DND-41 (cell line): ENCODE measurements around the gene B4GALT4.

Source experiments
- ATAC-seq: fragments of 200-7000 bp; cut with Tn5 transposase; 3 replicates; pipeline ENCODE4 v1.9.1; 2021; ENCODE audit warnings: low read depth; ENCODE audit not compliant: insufficient read depth
- DNase-seq: peaks from one replicate; pipeline ENCODE4 v3.0.0-alpha.2; 2020
- H2AFZ ChIP-seq: 2 replicates; pipeline ENCODE4 v1.6.0; 2012; ENCODE audit warnings: low read depth, low read length
- H3K27ac ChIP-seq: 2 replicates; pipeline ENCODE4 v1.5.1; 2012; ENCODE audit warnings: low read length, inconsistent platforms
- H3K27me3 ChIP-seq: fragments of 200-600 bp; sonication (generic); 2 replicates; pipeline ENCODE4 v1.6.0; 2012; ENCODE audit warnings: low read length, mild to moderate bottlenecking, inconsistent platforms; ENCODE audit not compliant: insufficient read depth, poor library complexity
- H3K36me3 ChIP-seq: 2 replicates; pipeline ENCODE4 v1.5.1; 2012; ENCODE audit warnings: low read length, inconsistent platforms; ENCODE audit not compliant: insufficient read depth
- H3K4me1 ChIP-seq: 2 replicates; pipeline ENCODE4 v1.5.1; 2012; ENCODE audit warnings: mild to moderate bottlenecking, low read length; ENCODE audit not compliant: insufficient read depth
- H3K4me2 ChIP-seq: 2 replicates; pipeline ENCODE4 v1.6.0; 2012; ENCODE audit warnings: mild to moderate bottlenecking, moderate library complexity, low read length, inconsistent platforms; ENCODE audit not compliant: insufficient read depth
- H3K4me3 ChIP-seq, 2 experiments: fragments of 200-600 bp in 1 of 2; shearing (Covaris generic) in 1 of 2; 2 replicates each; pipeline ENCODE4 v1.5.1; 2012 to 2016; ENCODE audit warnings: inconsistent platforms in 2 of 2, low read length in 2 of 2, mild to moderate bottlenecking in 2 of 2, low read depth in 1 of 2, moderate library complexity in 1 of 2
- H3K79me2 ChIP-seq: 2 replicates; pipeline ENCODE4 v1.6.0; 2012; ENCODE audit warnings: low read length, inconsistent platforms; ENCODE audit not compliant: insufficient read depth
- H3K9ac ChIP-seq: 2 replicates; pipeline ENCODE4 v1.6.0; 2012; ENCODE audit warnings: low read depth, mild to moderate bottlenecking, inconsistent platforms, low read length, moderate library complexity
- H3K9me3 ChIP-seq: 2 replicates; pipeline ENCODE4 v1.5.1; 2012; ENCODE audit warnings: low read length, moderate library complexity, mild to moderate bottlenecking, inconsistent platforms; ENCODE audit not compliant: insufficient read depth, severe bottlenecking
- H4K20me1 ChIP-seq: 2 replicates; pipeline ENCODE4 v1.6.0; 2012; ENCODE audit warnings: low read length; ENCODE audit not compliant: insufficient read depth
- EZH2 ChIP-seq: IDR thresholded peaks from 3 replicates; pipeline ENCODE4 v1.6.1; 2012; ENCODE audit warnings: borderline replicate concordance, low read depth, mild to moderate bottlenecking, moderate library complexity, low read length, inconsistent platforms; ENCODE audit not compliant: severe bottlenecking
- TF ChIP-seq, protein P1 (sequence below): IDR thresholded peaks from 2 replicates; pipeline ENCODE4 v1.5.1; 2012; ENCODE audit warnings: borderline replicate concordance, low read length, moderate library complexity, mild to moderate bottlenecking; ENCODE audit not compliant: poor library complexity, severe bottlenecking; ENCODE audit errors: extremely low read depth

B4GALT4 gene

DNA sequence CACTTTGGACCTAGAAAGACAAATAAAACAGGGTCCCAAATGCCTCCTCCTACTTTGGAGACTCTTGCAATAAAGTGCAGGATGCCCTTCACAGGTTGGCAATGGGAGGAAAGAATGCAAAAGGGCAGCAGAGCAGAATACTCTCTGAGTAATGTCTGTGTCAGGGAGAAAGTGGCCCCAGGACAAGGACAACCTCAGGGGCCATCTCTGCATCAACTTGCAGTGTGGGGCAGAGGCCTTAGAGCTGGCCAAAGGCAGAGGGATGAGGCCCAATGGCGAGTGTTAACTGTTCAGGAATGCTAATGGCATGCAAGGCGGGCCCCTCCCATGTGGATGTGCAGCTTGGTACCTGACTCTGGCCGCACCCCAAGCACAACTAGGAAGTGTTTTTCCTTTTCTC, 58.9 kb downstream of the B4GALT4 start:
- ATAC-seq: no peak
- no peaks in the 10 kb centered on the region for H3K79me2 ChIP-seq
- H3K4me1 ChIP-seq: no peaks in the 10 kb centered on the region
- no peaks in the 10 kb centered on the region for H3K36me3 ChIP-seq
- H3K9ac ChIP-seq: no peak overlapping the region
- DNase-seq: no peak
- H3K27me3 ChIP-seq: no peaks in the 10 kb centered on the region
- H3K9me3 ChIP-seq: no peaks in the 10 kb centered on the region
- no peak overlapping the region for H2AFZ ChIP-seq
- H4K20me1 ChIP-seq: no peaks in the 10 kb centered on the region
- H3K27ac ChIP-seq: no peak overlapping the region
- no peak overlapping the region for H3K4me2 ChIP-seq
- TF ChIP-seq, protein P1, sequence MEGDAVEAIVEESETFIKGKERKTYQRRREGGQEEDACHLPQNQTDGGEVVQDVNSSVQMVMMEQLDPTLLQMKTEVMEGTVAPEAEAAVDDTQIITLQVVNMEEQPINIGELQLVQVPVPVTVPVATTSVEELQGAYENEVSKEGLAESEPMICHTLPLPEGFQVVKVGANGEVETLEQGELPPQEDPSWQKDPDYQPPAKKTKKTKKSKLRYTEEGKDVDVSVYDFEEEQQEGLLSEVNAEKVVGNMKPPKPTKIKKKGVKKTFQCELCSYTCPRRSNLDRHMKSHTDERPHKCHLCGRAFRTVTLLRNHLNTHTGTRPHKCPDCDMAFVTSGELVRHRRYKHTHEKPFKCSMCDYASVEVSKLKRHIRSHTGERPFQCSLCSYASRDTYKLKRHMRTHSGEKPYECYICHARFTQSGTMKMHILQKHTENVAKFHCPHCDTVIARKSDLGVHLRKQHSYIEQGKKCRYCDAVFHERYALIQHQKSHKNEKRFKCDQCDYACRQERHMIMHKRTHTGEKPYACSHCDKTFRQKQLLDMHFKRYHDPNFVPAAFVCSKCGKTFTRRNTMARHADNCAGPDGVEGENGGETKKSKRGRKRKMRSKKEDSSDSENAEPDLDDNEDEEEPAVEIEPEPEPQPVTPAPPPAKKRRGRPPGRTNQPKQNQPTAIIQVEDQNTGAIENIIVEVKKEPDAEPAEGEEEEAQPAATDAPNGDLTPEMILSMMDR: no peak
- no peak for TF ChIP-seq EZH2
- H3K4me3 ChIP-seq: no peak overlapping the region

DNA sequence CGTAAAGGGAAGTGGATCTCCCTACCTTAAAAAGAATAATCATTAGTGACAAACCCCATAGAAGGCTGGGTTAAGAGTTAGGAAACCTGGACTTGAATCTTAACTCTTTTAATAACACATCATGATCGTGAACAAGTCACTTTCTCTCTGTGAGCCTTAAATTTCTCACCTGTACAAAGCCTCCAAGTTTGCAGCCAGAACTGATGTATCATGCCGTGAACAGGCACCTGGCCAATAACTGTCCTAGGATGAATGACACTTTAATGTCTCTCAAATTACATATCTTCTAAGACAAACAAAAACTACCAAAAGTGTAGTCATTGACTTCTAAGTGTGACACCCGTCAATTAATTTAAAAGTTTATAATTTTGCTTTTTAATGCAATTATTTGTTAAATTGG, 63.4 kb downstream of the B4GALT4 start:
- Histone ChIP-seq H3K27ac (no peak overlapping the region), H3K4me1 (no peaks in the 10 kb centered on the region), H3K36me3 (no peaks in the 10 kb centered on the region), H4K20me1 (no peaks in the 10 kb centered on the region), H2AFZ (no peak overlapping the region), H3K4me2 (no peak overlapping the region), H3K4me3 (no peak overlapping the region), H3K27me3 (peaks cover 5% of the 10 kb centered on the region), H3K9me3 (no peaks in the 10 kb centered on the region), H3K79me2 (no peaks in the 10 kb centered on the region), H3K9ac (no peak overlapping the region)
- no peak for DNase-seq
- TF ChIP-seq EZH2: no peak
- TF ChIP-seq, protein P1: no peak
- no peak for ATAC-seq

DNA sequence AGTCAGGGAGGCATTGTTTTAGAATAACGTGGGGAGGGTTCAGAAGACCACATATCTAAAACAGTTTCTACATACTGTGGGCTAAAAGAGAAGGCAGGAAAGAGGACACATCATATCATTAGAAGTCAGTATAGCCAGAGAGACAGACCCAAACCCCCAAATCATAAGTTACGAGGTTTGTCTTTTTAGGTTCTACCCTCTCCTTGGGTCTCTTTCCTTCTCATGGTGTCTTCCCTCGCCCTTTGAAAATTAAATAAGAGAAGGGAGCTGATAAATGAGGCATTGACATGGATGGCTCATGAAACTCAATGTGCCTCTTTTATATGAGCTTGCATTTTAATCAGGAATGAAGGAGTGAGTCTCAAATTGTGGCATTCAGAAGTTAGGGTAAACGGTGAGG, 63.9 kb downstream of the B4GALT4 start:
- no peak overlapping the region for H3K4me2 ChIP-seq
- ATAC-seq: no peak
- no peak overlapping the region for H2AFZ ChIP-seq
- H3K79me2 ChIP-seq: no peaks in the 10 kb centered on the region
- H3K27ac ChIP-seq: no peak overlapping the region
- H3K9me3 ChIP-seq: no peaks in the 10 kb centered on the region
- peaks cover 5% of the 10 kb centered on the region for H3K27me3 ChIP-seq
- no peak for DNase-seq
- H3K36me3 ChIP-seq: no peaks in the 10 kb centered on the region
- TF ChIP-seq, protein P1: no peak
- TF ChIP-seq EZH2: no peak
- no peaks in the 10 kb centered on the region for H4K20me1 ChIP-seq
- no peaks in the 10 kb centered on the region for H3K4me1 ChIP-seq
- H3K4me3 ChIP-seq: no peak overlapping the region
- H3K9ac ChIP-seq: no peak overlapping the region
